ENCODE measurements around the gene ARHGEF37. TPM values are rescaled to one million over a fixed set of nuclear protein-coding genes. Genes with fewer than 3 reads are reported as not detected.

ARHGEF37 gene
- total and polyA plus RNA-seq, 9 of the 15 experiments (the other 6 are each of a cell fraction or from before 2014, with no cell fraction given), result 0.01 to 0.27 (median 0.05) TPM

DNA sequence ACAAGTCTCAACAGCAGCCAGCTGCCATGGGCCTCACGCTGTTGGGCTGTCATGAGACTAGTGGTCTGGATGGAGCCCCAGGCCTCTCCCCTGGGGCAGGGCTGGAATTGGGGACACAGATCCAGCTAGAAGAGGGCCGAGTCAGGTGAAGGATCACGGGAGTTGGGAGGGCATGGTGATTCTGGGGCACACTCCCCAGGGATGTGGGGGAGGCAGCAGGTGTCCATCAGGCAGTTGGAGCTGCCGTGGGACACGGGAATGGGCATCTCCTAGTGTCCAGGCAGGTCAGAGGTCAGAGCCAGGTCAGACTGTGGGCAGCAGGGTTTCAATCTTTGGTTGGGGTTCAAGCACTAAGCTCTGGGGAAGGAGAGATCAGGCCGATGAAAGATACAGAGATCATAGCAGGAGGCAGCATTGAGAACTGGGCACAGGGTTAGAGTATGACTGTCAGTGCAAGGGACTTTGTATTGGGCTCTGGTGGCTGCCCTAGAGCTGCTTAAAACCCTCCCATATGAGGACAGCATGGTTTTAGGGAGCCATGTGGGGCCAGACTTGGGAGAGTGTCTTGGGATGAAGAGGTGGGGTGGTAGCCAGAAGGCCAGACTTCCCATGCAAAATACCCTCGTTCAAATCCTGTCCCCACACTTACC is 59.2 kb downstream of the ARHGEF37 start:
- no TSS peak for BruUV-seq (replicated peaks)
- POLR2A ChIA-PET, result interaction anchor here (0.5 to 2.0 kb wide), 9 partner anchors 8 to 437 kb away, joined by 3 to 9 read pairs (median 4); partner anchors contain the start of gene PPARGC1B

More for the DNA sequence above, 59.2 kb downstream of the ARHGEF37 start:
- Histone ChIP-seq H3K36me3 (ENCODE audit: control insufficient read depth, insufficient read depth, low read length) (no peaks in the 10 kb centered on the region), H3K4me2 (ENCODE audit: insufficient read depth, low read length) (peak overlapping the region; percentile 35; the same call in 1 of the 2 replicates), H3K27ac (ENCODE audit: extremely low read depth, low read depth, low read length) (peak overlapping the region; percentile 51; the same call in 1 of the 3 replicates), H3K4me3 (no peak overlapping the region), H4K20me1 (replicated peaks; ENCODE audit: control insufficient read depth, insufficient read depth, low read length) (no peaks in the 10 kb centered on the region), H3K9me3 (replicated peaks; ENCODE audit: control insufficient read depth, insufficient read depth, low read depth, low read length) (no peaks in the 10 kb centered on the region), H3K27me3 (ENCODE audit: control insufficient read depth in 2 of 2, insufficient read depth in 2 of 2, low read length in 2 of 2) (no peaks in the 10 kb centered on the region), H3K9ac (ENCODE audit: insufficient read depth in 1 of 2, low read depth in 2 of 2, low read length in 2 of 2) (peak overlapping the region in 1 of 2 experiments; percentile 53; a peak in 1 of 4 replicates), H2AFZ (ENCODE audit: low read depth, low read length) (peak overlapping the region; percentile 91), H3K4me1 (replicated peaks in 1 of 2; ENCODE audit: control insufficient read depth in 2 of 2, insufficient read depth in 2 of 2, low read length in 2 of 2) (peaks cover 7 to 12% of the 10 kb centered on the region in 2 experiments; a peak in 3 of 5 replicates), H3K79me2 (ENCODE audit: control insufficient read depth, insufficient read depth, low read length) (no peaks in the 10 kb centered on the region), H3K9me1 (ENCODE audit: control insufficient read depth, insufficient read depth, low read length) (no peaks in the 10 kb centered on the region)
- FAIRE-seq (no peak), DNase-seq (ENCODE audit: extremely low read depth in 1 of 4, low spot score in 3 of 4) (no peak), ATAC-seq (peak; percentile 6; the same call in 1 of the 3 replicates)
- 46% methylated on average over 7 of the region's 7 CpGs for WGBS (ENCODE audit: insufficient coverage, low coverage, missing lambda C conversion rate)
- intact Hi-C loops (cut with micrococcal nuclease) (no loop called here), in situ Hi-C loops (cut with MboI) (no loop called here)
- CTCF ChIA-PET (ENCODE audit: low intra/inter-chr PET ratio), result no interaction called here
- TF ChIP-seq ZFX (CRISPR knock-in tag; IDR thresholded peaks at IDR 0.05), result 0 out of 2 replicates have a peak, but pooled peaks have one; percentile 23
- no peak for TF ChIP-seq MTA2 (IDR thresholded peaks at IDR 0.05; ENCODE audit: low read depth)
- TF ChIP-seq DPF2 (IDR thresholded peaks at IDR 0.05), result no peak
- TF ChIP-seq L3MBTL2 (IDR thresholded peaks at IDR 0.05), result no peak
- no peak for TF ChIP-seq NR2C1 (IDR thresholded peaks at IDR 0.05)
- TF ChIP-seq NR2C1 (tag; IDR thresholded peaks at IDR 0.05), result peak; percentile 67; the same call in 1 of the 2 replicates
- TF ChIP-seq NR1H2 (CRISPR knock-in tag; IDR thresholded peaks at IDR 0.05), result no peak
- TF ChIP-seq BRCA1 (IDR thresholded peaks at IDR 0.05), result no peak
- TF ChIP-seq BRCA1 (CRISPR knock-in tag; IDR thresholded peaks at IDR 0.05), result 0 out of 2 replicates have a peak, but pooled peaks have one; percentile 13

Data from K562 (cell line).